ENCODE measurements around the gene KCNMA1.
A peak's percentile ranks its signal among the peaks of the same experiment; 100 is the strongest.

The KCNMA1 gene

GRCh38 chr10:77643795-77644468, 6.3 kb upstream of the KCNMA1 start:
- Histone ChIP-seq H3K9me3 (ENCODE audit: control insufficient read depth, low read length) (no peaks in the 10 kb centered on the region), H3K36me3 (ENCODE audit: control insufficient read depth, insufficient read depth, low read length) (no peaks in the 10 kb centered on the region), H3K4me3 (ENCODE audit: insufficient read depth, low read depth, low read length) (no peak overlapping the region), H3K4me1 (ENCODE audit: control insufficient read depth, insufficient read depth, low read length) (no peaks in the 10 kb centered on the region), H3K27ac (ENCODE audit: insufficient read depth, low read depth, low read length, poor library complexity, severe bottlenecking) (no peak overlapping the region), H3K27me3 (ENCODE audit: control insufficient read depth, insufficient read depth, low read length, poor library complexity, severe bottlenecking) (peaks cover 29% of the 10 kb centered on the region)
- 45 to 47% methylated on average over 6 of the region's 6 CpGs for WGBS, 2 experiments

GRCh38 chr10:77641788-77642397, 4.3 kb upstream of the KCNMA1 start:
- Histone ChIP-seq H3K4me3 (ENCODE audit: insufficient read depth, low read depth, low read length) (no peak overlapping the region), H3K36me3 (ENCODE audit: control insufficient read depth, insufficient read depth, low read length) (no peaks in the 10 kb centered on the region), H3K27me3 (ENCODE audit: control insufficient read depth, insufficient read depth, low read length, poor library complexity, severe bottlenecking) (peaks cover 47% of the 10 kb centered on the region), H3K9me3 (ENCODE audit: control insufficient read depth, low read length) (no peaks in the 10 kb centered on the region), H3K4me1 (ENCODE audit: control insufficient read depth, insufficient read depth, low read length) (peaks cover 3% of the 10 kb centered on the region), H3K27ac (ENCODE audit: insufficient read depth, low read depth, low read length, poor library complexity, severe bottlenecking) (no peak overlapping the region)
- WGBS, 2 experiments: 2 to 5% methylated on average over 5 of the region's 5 CpGs

- Histone ChIP-seq H3K36me3 (ENCODE audit: control insufficient read depth, insufficient read depth, low read length) (no peaks in the 10 kb centered on the region), H3K4me1 (ENCODE audit: control insufficient read depth, insufficient read depth, low read length) (peaks cover 8% of the 10 kb centered on the region), H3K9me3 (ENCODE audit: control insufficient read depth, low read length) (no peaks in the 10 kb centered on the region), H3K27ac (ENCODE audit: insufficient read depth, low read depth, low read length, poor library complexity, severe bottlenecking) (no peak overlapping the region), H3K27me3 (ENCODE audit: control insufficient read depth, insufficient read depth, low read length, poor library complexity, severe bottlenecking) (peaks cover 52% of the 10 kb centered on the region), H3K4me3 (ENCODE audit: insufficient read depth, low read depth, low read length) (no peak overlapping the region)
- 51 to 75% methylated on average over 1 of the region's 1 CpG for WGBS, 2 experiments
These were observed 3.7 kb upstream of the KCNMA1 start for GRCh38 chr10:77641344-77641743.

GRCh38 chr10:77640167-77640566, 2.6 kb upstream of the KCNMA1 start:
- Histone ChIP-seq H3K27ac (ENCODE audit: insufficient read depth, low read depth, low read length, poor library complexity, severe bottlenecking) (no peak overlapping the region), H3K27me3 (ENCODE audit: control insufficient read depth, insufficient read depth, low read length, poor library complexity, severe bottlenecking) (peaks cover 64% of the 10 kb centered on the region), H3K4me3 (ENCODE audit: insufficient read depth, low read depth, low read length) (no peak overlapping the region), H3K4me1 (ENCODE audit: control insufficient read depth, insufficient read depth, low read length) (peaks cover 16% of the 10 kb centered on the region), H3K9me3 (ENCODE audit: control insufficient read depth, low read length) (no peaks in the 10 kb centered on the region), H3K36me3 (ENCODE audit: control insufficient read depth, insufficient read depth, low read length) (no peaks in the 10 kb centered on the region)
- 75 to 79% methylated on average over 3 of the region's 3 CpGs for WGBS, 2 experiments

- Histone ChIP-seq H3K9me3 (ENCODE audit: control insufficient read depth, low read length) (no peaks in the 10 kb centered on the region), H3K36me3 (ENCODE audit: control insufficient read depth, insufficient read depth, low read length) (no peaks in the 10 kb centered on the region), H3K4me1 (ENCODE audit: control insufficient read depth, insufficient read depth, low read length) (peaks cover 16% of the 10 kb centered on the region), H3K4me3 (ENCODE audit: insufficient read depth, low read depth, low read length) (no peak overlapping the region), H3K27me3 (ENCODE audit: control insufficient read depth, insufficient read depth, low read length, poor library complexity, severe bottlenecking) (peaks cover 68% of the 10 kb centered on the region), H3K27ac (ENCODE audit: insufficient read depth, low read depth, low read length, poor library complexity, severe bottlenecking) (no peak overlapping the region)
- 75 to 79% methylated on average over 3 of the region's 3 CpGs for WGBS, 2 experiments
These were observed 2.1 kb upstream of the KCNMA1 start for GRCh38 chr10:77639756-77640155.

- Histone ChIP-seq H3K36me3 (ENCODE audit: control insufficient read depth, insufficient read depth, low read length) (no peaks in the 10 kb centered on the region), H3K4me1 (ENCODE audit: control insufficient read depth, insufficient read depth, low read length) (peaks cover 16% of the 10 kb centered on the region), H3K4me3 (ENCODE audit: insufficient read depth, low read depth, low read length) (peak overlapping the region; percentile 46), H3K27me3 (ENCODE audit: control insufficient read depth, insufficient read depth, low read length, poor library complexity, severe bottlenecking) (peaks cover 81% of the 10 kb centered on the region), H3K9me3 (ENCODE audit: control insufficient read depth, low read length) (no peaks in the 10 kb centered on the region), H3K27ac (ENCODE audit: insufficient read depth, low read depth, low read length, poor library complexity, severe bottlenecking) (no peak overlapping the region)
- 2 to 3% methylated on average over 56 of the region's 56 CpGs for WGBS, 2 experiments
These were observed 903 bp upstream of the KCNMA1 start for GRCh38 chr10:77638321-77639101.

- H3K4me1 ChIP-seq (ENCODE audit: control insufficient read depth, insufficient read depth, low read length): peaks cover 16% of the 10 kb centered on the region
- no peaks in the 10 kb centered on the region for H3K36me3 ChIP-seq (ENCODE audit: control insufficient read depth, insufficient read depth, low read length)
- H3K27ac ChIP-seq (ENCODE audit: insufficient read depth, low read depth, low read length, poor library complexity, severe bottlenecking): no peak overlapping the region
- no peaks in the 10 kb centered on the region for H3K9me3 ChIP-seq (ENCODE audit: control insufficient read depth, low read length)
- 0% methylated on average over 53 of the region's 53 CpGs for WGBS, 2 experiments
- H3K27me3 ChIP-seq (ENCODE audit: control insufficient read depth, insufficient read depth, low read length, poor library complexity, severe bottlenecking): peaks cover 81% of the 10 kb centered on the region
- peak overlapping the region; percentile 43 for H3K4me3 ChIP-seq (ENCODE audit: insufficient read depth, low read depth, low read length)
These were observed 559 bp downstream of the KCNMA1 start for GRCh38 chr10:77636967-77637531.

- WGBS, 2 experiments: 4 to 5% methylated on average over 41 of the region's 41 CpGs
- Histone ChIP-seq H3K9me3 (ENCODE audit: control insufficient read depth, low read length) (no peaks in the 10 kb centered on the region), H3K4me3 (ENCODE audit: insufficient read depth, low read depth, low read length) (peak overlapping the region; percentile 43), H3K27ac (ENCODE audit: insufficient read depth, low read depth, low read length, poor library complexity, severe bottlenecking) (no peak overlapping the region), H3K36me3 (ENCODE audit: control insufficient read depth, insufficient read depth, low read length) (no peaks in the 10 kb centered on the region), H3K27me3 (ENCODE audit: control insufficient read depth, insufficient read depth, low read length, poor library complexity, severe bottlenecking) (peaks cover 76% of the 10 kb centered on the region), H3K4me1 (ENCODE audit: control insufficient read depth, insufficient read depth, low read length) (peaks cover 16% of the 10 kb centered on the region)
These were observed 1.2 kb downstream of the KCNMA1 start for GRCh38 chr10:77636282-77636966.

GRCh38 chr10:77635402-77636227, 2.0 kb downstream of the KCNMA1 start:
- no peaks in the 10 kb centered on the region for H3K36me3 ChIP-seq (ENCODE audit: control insufficient read depth, insufficient read depth, low read length)
- no peak overlapping the region for H3K4me3 ChIP-seq (ENCODE audit: insufficient read depth, low read depth, low read length)
- H3K4me1 ChIP-seq (ENCODE audit: control insufficient read depth, insufficient read depth, low read length): peaks cover 16% of the 10 kb centered on the region
- H3K9me3 ChIP-seq (ENCODE audit: control insufficient read depth, low read length): no peaks in the 10 kb centered on the region
- H3K27ac ChIP-seq (ENCODE audit: insufficient read depth, low read depth, low read length, poor library complexity, severe bottlenecking): no peak overlapping the region
- peaks cover 68% of the 10 kb centered on the region for H3K27me3 ChIP-seq (ENCODE audit: control insufficient read depth, insufficient read depth, low read length, poor library complexity, severe bottlenecking)
- WGBS, 2 experiments: 20 to 23% methylated on average over 11 to 13 of the region's 13 CpGs

Measured in ectodermal cell (in vitro differentiated cells).